GM18520 (cell line): ENCODE results near the gene IRS2.

Experiments
- ATAC-seq: cut with Tn5 transposase; IDR thresholded peaks from one replicate; pipeline ENCODE4 v1.9.1; 2021; ENCODE audit not compliant: unreplicated experiment

IRS2 gene

DNA sequence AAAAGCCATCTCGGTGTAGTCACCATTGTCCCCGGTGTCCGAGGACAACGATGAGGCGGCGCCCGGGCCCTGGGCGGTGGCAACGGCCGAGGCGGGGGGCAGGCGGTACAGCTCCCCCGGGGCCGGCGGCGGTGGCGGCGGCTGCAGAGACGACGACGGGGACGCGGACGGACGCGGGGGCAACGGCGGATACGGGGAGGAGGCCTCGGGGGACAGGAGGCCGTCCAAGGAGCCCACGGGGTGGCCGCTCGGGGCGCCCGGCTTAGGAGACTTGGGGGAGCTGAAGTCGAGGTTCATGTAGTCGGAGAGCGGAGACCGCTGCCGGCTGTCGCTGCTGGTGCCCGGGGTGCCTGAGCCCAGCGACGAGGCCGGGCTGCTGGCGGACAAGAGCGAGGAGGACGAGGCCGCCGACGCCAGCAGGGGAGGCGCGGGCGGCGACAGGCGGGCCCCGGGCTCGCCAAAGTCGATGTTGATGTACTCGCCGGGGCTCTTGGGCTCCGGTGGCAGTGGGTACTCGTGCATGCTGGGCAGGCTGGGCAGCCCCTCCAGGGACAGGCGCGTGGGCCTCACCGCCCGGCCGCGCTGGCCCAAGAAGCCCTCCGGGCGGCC lies 3.5 kb downstream of the IRS2 start:
- no peak for ATAC-seq

DNA sequence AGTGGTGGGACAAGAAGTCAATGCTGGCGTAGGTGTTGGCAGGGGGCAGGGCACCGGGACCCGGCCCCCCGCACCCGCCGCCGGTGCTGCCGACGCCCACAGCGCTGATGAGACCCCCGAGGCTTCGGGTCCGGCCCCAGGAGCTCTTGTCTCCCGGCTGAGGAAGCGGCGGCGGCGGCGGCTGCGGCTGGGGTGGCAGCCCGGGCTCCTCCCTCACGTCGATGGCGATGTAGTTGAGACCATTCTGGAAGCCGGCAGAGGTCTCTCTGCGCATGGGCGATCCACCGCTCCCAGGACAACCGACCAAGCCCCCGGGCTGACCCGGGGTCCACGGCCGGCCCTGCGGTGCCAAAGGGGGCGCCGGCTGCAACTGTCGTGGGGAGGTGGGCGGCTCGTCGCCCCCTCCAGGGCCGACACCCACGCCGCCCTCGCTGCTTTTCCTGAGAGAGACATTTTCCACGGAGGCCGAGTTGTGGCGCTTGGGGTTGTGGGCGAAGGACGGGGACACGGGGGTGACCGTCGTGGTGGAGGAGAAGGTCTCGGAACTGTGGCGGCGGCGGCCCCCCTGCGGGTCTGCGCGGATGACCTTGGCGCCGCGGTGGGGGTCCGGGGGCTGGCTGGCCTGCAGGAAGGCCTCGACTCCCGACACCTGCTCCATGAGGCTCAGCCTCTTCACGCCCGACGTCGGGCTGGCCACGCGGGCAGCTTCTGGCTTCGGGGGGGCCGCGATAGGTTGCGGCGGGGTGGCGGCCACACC lies 4.1 kb downstream of the IRS2 start:
- no peak for ATAC-seq

DNA sequence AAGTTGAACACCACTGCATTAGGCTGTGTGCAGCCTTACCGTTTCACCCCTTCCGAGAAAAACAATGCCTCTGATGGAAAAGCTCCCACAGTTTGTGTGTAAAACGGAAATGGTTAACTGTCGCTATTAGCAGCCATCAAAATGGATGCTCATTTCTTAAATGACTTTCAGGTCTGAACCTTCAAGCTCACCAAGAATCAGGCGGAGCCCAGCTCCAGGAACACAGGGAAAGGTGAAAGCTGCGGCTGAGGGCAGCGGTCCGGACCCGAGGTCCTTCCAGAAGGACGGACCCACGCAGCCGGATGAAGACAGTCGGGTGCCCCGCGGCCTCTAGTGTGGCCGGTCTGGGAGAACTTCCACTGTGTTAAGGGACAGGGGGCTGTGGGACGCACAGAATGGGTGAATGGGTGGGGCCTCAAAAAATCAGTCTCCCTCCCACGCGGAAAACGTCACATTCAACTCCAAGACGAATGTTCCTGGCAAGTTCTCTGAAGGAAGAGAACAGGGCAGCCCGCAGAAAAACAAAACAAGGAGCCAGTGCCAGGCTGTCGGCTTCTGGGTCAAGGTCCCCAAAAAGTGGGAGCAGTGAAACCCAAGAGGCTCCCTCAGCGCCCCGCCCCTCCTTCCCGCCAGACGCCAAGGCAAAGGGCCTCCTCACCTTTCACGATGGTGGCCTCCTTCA lies 4.9 kb downstream of the IRS2 start:
- no peak for ATAC-seq

DNA sequence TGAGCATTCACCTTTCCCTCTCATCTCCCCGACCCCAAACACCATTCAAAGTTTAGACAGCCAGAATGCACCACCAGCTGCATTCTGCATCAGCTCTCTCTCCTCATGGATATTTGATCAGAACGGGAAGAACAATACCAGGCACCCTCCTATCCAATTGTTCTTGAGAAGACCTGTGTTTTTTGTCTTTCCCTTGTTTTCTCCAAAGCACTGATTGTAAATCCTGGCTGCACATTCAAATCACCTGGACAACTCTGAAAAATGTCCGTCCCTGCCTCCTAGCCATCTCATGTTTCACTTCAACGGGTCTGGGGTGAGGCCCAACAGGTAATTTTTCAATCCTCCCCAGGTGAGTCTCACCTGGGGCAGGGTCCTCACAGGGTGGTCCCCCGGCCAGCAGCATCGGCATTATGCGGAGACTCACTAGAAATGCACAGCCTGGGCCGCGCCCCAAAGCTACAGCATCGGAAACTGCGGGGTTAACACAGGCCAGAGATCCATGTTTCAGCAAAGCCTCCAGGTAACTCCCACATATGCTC lies 5.5 kb downstream of the IRS2 start:
- no peak for ATAC-seq

DNA sequence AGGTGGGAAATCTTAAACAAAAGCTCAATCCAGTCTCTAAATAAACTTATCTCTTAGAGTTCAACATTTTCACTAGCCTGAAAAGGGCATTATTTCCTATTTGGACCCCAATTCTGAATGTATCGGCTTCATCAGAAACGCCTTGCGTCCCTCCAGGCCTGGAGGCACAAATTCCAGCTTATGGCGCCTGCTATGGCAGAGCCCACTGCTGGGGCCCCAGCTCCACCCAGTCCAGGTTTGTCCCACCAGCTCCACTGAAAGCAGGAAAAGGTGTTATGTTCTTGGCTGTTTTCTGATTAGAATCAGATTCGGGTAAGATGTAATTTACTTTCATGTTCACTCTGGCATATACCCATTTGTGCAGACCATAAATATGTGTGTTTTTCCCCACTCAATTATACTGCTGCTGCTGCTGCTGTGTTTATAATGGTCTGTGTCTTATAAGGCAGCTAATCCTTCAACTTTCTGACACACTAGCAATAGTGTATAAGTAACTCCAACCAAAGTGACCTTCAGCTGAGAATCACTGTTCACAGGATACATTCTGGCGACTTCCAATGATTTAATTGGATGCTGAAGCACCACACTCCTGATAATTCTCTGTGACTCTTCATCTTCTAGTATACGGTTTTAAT lies 6.4 kb downstream of the IRS2 start:
- no peak for ATAC-seq

DNA sequence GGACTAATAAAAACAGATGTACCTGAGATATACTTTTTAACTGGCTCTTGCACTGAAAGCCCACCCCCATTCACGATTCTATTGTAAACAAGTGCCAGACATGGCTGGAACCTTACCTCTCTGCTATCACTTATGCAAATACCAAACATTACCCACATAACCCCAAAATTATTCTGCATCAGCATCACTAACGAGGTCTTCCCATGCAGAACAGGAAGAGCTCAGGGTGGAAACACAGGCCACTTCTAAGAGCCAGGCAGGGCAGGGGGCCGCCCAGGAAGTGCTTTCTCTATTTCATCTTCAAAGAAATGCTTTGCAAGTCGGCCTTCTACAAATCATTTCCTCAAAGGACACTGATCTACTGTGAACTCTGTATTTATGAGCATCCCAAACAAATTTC lies 7.3 kb downstream of the IRS2 start:
- ATAC-seq = no peak

DNA sequence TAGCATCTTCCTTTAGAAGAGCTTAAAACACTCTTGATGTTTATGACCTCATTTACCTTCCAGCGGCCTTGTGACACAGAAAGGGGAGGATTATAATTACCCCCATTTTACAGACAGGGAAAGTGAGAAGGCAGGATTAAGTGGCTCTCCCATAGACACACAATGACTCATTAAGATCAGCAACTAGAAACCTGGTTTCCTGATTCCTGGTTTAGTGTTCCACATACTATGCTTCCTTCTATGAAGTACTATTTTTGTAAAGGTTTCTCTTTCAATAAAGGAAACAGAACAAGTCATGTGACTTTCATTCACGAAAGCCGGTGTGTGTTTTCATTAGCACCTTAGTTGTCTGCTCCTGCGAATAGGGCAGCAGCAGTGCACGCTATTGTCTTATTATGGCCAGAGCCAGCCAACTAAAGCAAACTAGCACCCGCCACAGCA lies 8.3 kb downstream of the IRS2 start:
- ATAC-seq = no peak

DNA sequence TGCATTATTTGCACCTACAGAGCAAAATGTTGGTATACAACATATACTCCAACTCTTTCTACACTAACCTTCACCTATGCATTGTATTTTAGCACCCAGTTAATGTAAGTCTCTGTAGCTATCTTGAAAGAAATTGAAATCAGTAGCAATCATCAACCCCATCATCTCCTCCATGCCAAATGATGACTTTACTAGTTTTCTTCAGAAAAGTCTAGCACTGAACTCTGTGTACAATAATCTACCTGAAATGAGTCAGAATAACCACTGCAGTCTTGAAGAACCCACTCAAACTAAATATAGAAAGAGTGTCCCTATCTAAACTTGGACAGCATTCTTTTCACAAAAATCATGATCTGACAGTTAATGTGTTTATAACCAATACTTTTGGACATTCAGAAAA lies 9.8 kb downstream of the IRS2 start:
- ATAC-seq = no peak

DNA sequence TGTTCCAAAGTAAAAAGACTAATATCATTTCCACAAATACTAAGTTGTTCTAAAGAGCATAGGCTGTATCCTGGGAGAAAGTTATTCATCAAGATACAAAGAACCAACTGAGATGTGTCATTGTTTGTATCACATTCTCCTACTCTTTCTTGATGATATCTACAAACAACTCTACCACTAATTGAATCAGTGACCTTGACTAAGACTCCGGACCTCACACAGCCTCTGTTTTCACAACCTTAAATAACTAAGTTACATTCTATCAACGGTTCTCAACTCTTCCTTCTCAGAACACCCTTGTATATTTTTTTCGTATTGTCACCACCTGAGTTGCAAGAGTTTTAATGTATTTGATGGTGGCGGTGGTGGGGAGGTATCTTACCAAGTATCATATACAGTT lies 12.6 kb downstream of the IRS2 start:
- no peak for ATAC-seq

DNA sequence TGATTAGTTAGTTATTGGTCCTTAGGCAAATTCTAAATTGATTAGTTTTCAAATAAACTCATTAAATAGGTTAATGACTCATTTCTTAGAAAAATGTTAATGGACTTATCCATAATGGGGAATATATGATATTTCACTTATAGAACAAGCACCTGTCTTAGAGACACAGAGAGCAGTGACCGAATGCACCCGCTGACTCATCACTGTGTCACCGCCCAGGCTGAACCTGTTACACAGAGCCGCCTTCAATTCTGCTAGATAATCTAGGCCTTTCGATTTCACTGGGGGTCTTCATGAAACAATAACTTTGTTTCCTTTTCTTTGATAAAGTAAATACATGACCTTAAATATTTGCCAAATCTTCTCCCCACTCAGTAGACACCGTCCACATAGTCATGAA lies 13.1 kb downstream of the IRS2 start:
- no peak for ATAC-seq

DNA sequence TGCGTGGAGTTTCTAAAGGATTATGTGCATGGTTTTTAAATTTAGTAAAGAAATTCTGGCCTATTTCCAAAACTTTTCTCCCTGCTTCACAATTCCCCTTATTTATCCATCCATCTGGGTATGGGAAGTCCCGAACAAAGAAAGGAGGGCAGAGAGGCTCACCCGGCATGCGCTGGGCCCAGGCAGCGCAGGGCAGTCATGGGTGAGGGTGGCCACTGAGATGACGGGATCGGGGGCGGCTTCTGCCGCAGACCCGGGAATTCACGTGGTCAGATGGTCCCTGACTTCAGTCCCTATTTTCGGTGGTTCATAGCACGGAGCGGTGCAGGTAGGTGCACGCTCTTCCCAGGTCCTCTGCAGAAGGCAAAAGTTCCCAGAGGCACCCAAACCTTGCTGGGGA lies 14.5 kb downstream of the IRS2 start:
- no peak for ATAC-seq

DNA sequence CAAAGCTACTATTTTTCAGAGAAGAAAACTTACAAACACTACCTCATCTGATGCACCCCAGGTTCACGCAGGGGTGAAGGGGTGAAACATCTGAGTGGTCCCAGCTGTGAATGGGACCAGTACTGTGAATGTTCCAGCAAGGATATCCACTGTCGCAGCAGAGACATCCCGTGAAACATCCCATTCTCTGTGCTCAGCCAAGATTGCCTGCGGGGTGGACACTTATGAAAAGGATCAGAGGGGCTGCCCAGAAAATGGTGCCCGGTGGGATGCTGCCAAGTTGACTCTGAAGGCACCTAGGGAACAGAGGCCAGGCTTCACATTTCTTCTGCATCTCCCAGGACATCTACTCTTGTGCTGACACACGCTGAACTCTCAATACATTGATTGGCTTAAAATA lies 15.9 kb downstream of the IRS2 start:
- no peak for ATAC-seq

DNA sequence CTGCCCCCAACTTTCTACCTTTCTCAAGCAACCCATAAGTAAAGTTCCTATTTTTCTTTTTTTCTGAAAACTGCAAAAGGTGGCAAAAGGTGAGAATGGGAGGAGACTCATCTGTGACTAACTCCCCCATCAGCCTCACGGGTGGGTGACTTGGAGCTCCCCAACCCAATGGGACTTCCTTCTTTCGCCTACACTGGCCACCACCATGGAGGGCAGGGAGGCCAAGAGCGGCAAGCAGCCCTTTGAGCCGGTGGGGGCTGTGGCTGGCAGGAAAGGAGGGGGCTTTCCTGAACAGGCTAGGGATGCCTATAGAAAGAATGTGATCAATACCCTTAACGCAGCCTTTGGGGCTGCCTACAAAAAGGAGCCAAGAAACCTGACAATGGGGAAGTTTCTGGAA lies 16.5 kb downstream of the IRS2 start:
- no peak for ATAC-seq

DNA sequence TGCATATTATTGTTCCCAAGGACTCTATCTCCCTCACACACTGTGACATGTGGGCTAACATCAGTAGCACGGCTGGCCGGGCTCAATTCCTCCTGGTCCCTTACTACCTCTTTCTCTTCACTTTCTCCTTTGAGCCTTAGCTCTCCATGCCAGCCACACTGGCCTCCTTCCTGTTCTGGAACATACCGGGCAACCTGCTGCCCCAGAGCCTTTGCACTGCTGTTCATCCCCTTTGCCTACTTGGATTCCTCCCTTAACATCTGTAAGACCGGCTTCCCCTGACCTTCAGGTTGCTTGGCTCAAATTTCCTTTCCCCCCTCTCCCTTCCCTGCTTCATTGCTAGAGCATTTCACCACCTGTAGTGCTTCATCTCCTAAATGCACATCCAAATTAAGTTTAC lies 17.1 kb downstream of the IRS2 start:
- ATAC-seq = no peak

DNA sequence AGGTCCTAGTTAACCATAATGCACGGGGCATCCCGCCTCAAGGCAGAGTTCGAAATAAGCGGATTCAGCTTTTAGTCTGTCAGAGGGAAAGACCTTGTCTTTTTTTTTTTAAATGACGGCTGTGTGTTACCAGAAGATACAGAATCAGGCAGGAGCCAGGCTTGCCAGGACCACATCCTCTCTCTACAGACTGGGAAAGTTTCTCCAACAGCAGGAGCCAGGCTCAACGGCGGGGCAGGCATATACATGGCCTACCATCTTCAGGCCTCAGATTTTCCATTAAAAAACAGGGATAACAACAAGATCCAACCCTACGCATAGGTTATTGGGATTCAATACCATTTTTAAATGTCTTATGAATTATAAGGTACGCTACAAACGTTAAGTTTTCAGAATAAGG lies 17.8 kb downstream of the IRS2 start:
- ATAC-seq = no peak

DNA sequence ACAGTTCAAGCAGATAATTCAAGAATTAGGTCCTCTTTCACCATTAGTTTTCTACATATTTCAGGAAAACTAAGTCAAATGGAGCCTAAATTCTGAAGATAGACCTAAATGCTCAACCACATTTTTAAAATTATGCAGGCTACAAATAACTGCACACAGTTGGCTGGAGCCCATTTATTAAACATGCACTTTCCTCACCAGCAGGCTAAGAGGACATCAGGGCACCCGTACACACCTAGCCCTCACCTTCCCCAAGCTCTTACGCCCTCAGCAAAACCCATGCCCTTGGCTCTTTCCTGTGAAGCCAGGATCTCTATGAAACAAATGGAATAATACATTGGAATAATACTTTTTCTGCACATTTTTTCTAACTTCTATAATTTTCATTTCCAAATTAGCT lies 18.2 kb downstream of the IRS2 start:
- no peak for ATAC-seq

DNA sequence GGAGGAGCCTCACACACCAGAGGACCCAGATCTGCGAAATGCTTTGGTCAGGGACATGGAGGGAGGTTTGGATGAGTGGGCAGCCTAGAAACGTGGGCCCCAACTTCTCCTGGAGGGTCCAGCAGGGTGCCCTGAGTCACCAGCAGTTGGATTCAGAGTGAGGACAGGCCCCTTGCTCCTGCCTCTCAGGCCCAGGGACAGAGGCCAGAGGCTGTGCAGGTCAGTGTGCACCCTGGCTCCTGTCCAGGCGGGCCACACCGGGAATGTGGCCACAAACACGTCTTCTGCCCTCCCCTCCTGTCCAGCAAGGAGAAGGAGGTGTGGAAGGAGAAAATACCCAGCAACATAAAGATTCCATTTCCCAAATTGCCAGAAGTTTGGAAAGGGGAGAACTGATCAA lies 19.4 kb downstream of the IRS2 start:
- no peak for ATAC-seq

DNA sequence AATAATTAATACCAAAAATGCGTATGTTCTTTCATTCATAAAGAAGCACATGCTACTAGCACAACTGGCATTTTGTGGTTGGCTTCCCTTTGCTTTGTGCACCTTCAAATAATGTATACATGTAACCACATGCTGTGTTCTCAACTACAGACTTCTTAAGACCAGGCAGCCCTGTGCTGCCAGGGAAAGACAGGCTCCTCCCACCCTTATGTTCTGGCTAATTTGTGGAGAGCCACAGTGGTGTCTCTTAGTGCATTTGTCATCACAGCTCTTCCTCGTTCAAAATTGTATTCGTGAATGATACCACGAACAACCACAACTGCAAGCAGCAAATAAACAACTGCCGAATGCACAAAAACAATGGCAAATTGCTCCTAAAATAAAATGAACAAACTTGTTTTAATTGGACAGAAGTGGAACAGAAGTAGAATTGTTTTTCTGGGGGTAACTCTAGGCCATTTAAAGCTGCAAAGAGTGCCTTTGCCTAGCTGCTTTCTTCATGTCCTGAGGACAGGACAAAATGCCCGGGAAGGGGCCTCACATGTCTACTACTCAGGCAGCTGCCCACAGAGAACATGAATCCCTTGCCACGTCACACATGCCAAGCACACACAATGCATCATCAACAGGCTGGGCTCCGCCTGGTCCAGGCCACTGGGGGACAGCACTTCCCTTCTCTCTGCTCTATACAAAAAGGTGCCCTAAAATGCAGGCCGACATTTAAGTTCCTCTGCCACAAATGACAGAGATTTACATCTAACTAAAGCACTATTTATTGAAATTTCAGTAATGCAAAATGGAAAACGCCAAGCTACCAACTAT lies 21.7 kb downstream of the IRS2 start:
- no peak for ATAC-seq

DNA sequence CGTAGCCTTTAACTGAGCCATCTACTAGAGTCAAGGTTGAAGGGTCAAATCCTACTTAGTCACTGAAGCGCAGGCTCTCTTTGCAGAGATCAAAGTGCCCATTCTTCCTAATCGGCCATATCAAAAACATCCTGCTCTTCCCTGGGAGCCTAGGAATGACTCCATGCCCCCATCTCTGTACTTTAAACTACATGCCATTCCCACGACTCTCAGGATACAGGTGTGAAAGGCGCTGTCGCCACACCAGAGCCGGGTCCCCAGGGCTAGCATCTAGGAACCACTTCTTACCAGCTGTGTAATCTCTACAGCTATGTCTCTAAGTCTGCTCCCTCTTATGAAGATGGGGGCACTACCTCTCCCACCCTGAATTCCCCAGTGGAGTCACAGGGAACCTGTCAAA lies 22.3 kb downstream of the IRS2 start:
- no peak for ATAC-seq

DNA sequence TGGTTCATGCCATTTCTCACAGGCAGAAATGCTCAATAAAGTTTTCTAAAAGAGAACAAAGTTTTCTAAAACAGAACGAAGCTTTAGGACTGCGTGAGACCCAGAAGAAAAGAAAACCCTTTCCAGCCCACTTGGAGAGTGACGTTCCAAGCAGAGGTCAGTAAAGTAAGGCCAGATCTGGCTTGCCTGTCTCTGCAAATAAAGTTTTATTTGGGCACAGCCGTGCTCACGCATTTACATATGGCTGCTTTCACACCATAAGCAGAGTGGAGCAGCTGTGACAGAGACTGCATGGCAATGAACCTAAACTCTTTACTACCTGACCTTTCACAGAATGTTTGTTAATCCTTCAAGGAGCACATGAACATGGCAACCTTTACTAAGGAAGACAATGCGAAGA lies 23.6 kb downstream of the IRS2 start:
- ATAC-seq = no peak

DNA sequence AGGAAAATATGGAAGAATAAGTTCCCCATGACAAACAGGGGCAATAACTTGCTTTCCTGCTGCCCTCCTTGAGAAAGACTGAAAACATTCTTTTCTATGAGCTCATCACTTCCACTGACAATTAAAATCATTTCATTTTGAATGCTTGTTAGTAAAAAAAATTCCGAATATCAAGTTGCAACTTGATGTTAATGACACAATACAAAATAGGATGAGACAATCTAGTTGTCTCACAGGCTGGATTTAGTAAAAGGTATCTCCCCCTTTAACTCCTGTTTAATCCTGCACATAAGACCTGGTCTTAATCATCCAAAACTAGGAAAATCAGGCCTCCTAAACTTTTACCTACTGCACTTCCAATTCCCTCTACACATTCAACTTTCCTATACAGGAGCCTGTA lies 24.7 kb downstream of the IRS2 start:
- ATAC-seq = no peak
